Measurements from ENCODE around the gene AMHR2.
A peak's percentile ranks its signal among the peaks of the same experiment; 100 is the strongest.
"Not testable (repeated sequence)": the region's sequence is repeated elsewhere in the genome, so short reads cannot be mapped to it uniquely, and the experiment has no call there.

The AMHR2 gene

GRCh38 chr12:53423597-53423996 lies at the start of gene AMHR2:
AMHR2 (plus strand) TSS chr12:53423855; CDS start chr12:53423935, 80 bp downstream.
- TF ChIP-seq CTCF (IDR thresholded peaks at IDR 0.05; ENCODE audit: low read depth, low read length, missing control alignments) = no peak

GRCh38 chr12:53374277-53374676 lies 49.4 kb upstream of the AMHR2 start:
- in situ Hi-C loops (cut with HindIII; ENCODE audit: low sequenced_read_pairs); H3K4me3 ChIP-seq (ENCODE audit: low read depth, low read length); DNase-seq (ENCODE audit: low read depth): not testable (repeated sequence)

More at GRCh38 chr12:53423597-53423996, at the start of gene AMHR2:
- H3K4me3 ChIP-seq (ENCODE audit: low read depth, low read length) = no peak within 1 kb of the TSS
- in situ Hi-C loops (cut with HindIII; ENCODE audit: low sequenced_read_pairs) = loop anchor here (5.0 kb wide), 1 partner anchor 76 kb away; no protein-coding TSS in a partner anchor
- no peak for DNase-seq (ENCODE audit: low read depth)

GRCh38 chr12:53376747-53377146 lies 46.9 kb upstream of the AMHR2 start:
- no peak for TF ChIP-seq CTCF (IDR thresholded peaks at IDR 0.05; ENCODE audit: low read depth, low read length, missing control alignments)
- H3K4me3 ChIP-seq (ENCODE audit: low read depth, low read length) = no peak overlapping the region
- no peak for DNase-seq (ENCODE audit: low read depth)
- in situ Hi-C loops (cut with HindIII; ENCODE audit: low sequenced_read_pairs) = no loop called here

- in situ Hi-C loops (cut with HindIII; ENCODE audit: low sequenced_read_pairs) = no loop called here
- no peak overlapping the region for H3K4me3 ChIP-seq (ENCODE audit: low read depth, low read length)
- DNase-seq (ENCODE audit: low read depth) = no peak
- TF ChIP-seq CTCF (IDR thresholded peaks at IDR 0.05; ENCODE audit: low read depth, low read length, missing control alignments) = no peak
These were observed 45.4 kb upstream of the AMHR2 start for GRCh38 chr12:53378222-53378621.

GRCh38 chr12:53378724-53379388 lies 44.8 kb upstream of the AMHR2 start:
- no peak for TF ChIP-seq CTCF (IDR thresholded peaks at IDR 0.05; ENCODE audit: low read depth, low read length, missing control alignments)
- no peak for DNase-seq (ENCODE audit: low read depth)
- in situ Hi-C loops (cut with HindIII; ENCODE audit: low sequenced_read_pairs) = no loop called here
- peak overlapping the region; percentile 42 for H3K4me3 ChIP-seq (ENCODE audit: low read depth, low read length)

GRCh38 chr12:53379389-53380103 lies 44.1 kb upstream of the AMHR2 start:
- peak overlapping the region; percentile 49 for H3K4me3 ChIP-seq (ENCODE audit: low read depth, low read length)
- in situ Hi-C loops (cut with HindIII; ENCODE audit: low sequenced_read_pairs) = no loop called here
- no peak for TF ChIP-seq CTCF (IDR thresholded peaks at IDR 0.05; ENCODE audit: low read depth, low read length, missing control alignments)
- peak; percentile 100 for DNase-seq (ENCODE audit: low read depth)
